ENCODE results near the gene VDAC1. TPM values are rescaled to one million over a fixed set of nuclear protein-coding genes. Genes with fewer than 3 reads are reported as not detected.

VDAC1 gene
- total RNA-seq, 1 experiment from 2014 or later: 620 TPM

- in situ Hi-C loops (cut with HindIII; ENCODE audit: low pct_unique_long_range_greater_than_20kb, low sequenced_read_pairs): no loop called here
- DNase-seq (ENCODE audit: low read depth, low spot score): no peak
Measured at GRCh38 chr5:133926489-133927299, 78.1 kb downstream of the VDAC1 start.

GRCh38 chr5:133925866-133926488, 78.8 kb downstream of the VDAC1 start:
- in situ Hi-C loops (cut with HindIII; ENCODE audit: low pct_unique_long_range_greater_than_20kb, low sequenced_read_pairs): no loop called here
- DNase-seq (ENCODE audit: low read depth, low spot score): no peak

DNA sequence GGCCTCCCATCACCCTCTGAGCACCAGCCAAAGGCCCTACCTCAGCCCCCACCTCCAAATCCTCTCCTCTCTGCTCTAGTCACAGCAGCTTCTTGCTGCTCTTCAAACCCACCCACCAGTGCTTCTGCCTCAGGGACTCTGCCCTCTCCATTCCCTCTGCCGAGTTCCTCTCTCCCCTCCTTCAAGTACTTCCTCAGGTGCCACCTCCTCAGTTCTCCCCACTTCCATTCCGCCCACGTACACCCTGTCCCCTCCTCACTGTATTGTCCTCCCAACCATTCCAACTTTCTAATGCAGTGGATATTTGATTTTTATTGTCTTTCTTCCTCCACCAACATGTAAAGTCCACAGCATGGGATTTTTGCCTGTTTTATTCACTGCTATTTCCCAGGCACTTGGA, 79.5 kb downstream of the VDAC1 start:
- in situ Hi-C loops (cut with HindIII; ENCODE audit: low pct_unique_long_range_greater_than_20kb, low sequenced_read_pairs): no loop called here
- DNase-seq (ENCODE audit: low read depth, low spot score): no peak

DNA sequence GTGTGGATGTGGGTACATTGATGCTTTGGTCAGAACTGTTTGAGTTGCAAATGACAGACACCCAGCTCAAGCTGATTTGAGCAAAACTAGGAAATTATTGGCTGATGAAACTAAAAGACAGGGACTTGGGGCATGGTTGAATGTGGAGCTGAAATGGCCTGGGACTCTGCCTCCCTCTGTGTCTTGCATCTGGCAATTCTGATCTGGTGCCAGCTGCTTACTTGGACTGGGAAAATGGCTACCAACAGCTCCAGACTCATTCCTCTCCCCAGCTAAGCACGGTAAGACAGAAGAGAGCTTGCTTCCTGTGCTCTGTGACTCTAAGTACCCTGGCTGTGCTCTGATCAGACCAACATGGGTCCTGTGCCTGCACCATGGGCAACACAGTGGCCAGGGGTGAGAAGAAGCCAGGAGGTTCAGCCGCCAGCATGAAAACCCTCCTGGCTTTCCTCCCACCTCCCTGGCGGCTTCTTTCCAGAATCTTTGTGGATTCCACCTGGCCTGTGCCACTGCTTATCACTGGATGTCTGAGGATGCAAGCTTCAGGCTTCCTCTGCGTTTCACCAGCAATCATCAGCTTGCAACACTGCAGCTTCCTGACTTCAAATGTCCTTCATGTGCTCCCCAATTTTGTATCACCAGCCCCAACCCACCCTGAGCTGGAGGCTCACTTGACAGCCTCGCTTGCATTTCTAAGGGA, 80.4 kb downstream of the VDAC1 start:
- in situ Hi-C loops (cut with HindIII; ENCODE audit: low pct_unique_long_range_greater_than_20kb, low sequenced_read_pairs): no loop called here
- no peak for DNase-seq (ENCODE audit: low read depth, low spot score)

- no peak for DNase-seq (ENCODE audit: low read depth, low spot score)
- in situ Hi-C loops (cut with HindIII; ENCODE audit: low pct_unique_long_range_greater_than_20kb, low sequenced_read_pairs): no loop called here
Measured at GRCh38 chr5:133921979-133922378, 82.8 kb downstream of the VDAC1 start.

Other genes starting within 250 kb of the VDAC1 start
- gene C5orf15, start 36.4 kb downstream of the VDAC1 start, total RNA-seq (2014; rRNA removed; shearing (Covaris generic)): 108 and 121 TPM in 2 replicates
- 3.1 and 4.7 TPM in 2 replicates for gene TCF7, start 109.7 kb upstream of the VDAC1 start, total RNA-seq (2014; rRNA removed; shearing (Covaris generic))
- gene SKP1, start 172.0 kb upstream of the VDAC1 start, total RNA-seq (2014; rRNA removed; shearing (Covaris generic)): 311 and 315 TPM in 2 replicates
- gene PPP2CA, start 221.1 kb upstream of the VDAC1 start, total RNA-seq (2014; rRNA removed; shearing (Covaris generic)): 123 and 144 TPM in 2 replicates

Measured in SK-MEL-5 (cell line).